ENCODE data around the gene ARHGAP12. TPM values are rescaled to one million over a fixed set of nuclear protein-coding genes. Genes with fewer than 3 reads are reported as not detected.
"Not testable (repeated sequence)": the region's sequence is repeated elsewhere in the genome, so short reads cannot be mapped to it uniquely, and the experiment has no call there.

Gene ARHGAP12
- total RNA-seq, 2 donors from 2014 or later, result 26.3 to 37.2 TPM

DNA sequence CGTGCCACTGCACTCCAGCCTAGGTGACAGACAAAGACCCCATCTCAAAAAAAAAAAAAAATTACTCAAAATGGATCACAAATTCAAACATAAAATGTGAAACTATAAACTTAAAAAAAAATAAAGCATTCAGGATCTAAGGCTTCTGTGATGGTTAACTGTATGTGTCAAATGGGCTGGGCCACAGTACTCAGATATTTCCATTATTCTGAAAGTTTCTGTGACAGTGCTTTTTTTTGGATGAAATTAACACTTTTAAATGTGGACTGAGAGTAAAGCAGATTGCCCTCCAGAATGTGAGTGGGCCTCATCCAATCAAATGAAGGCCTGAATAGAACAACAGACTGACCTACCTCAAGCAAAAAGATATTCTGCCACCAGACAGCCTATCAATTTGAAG, 26.0 kb downstream of the ARHGAP12 start:
- no peak overlapping the region for H3K4me3 ChIP-seq
- peaks cover 6 to 31% of the 10 kb centered on the region in 2 donors for H3K4me1 ChIP-seq (ENCODE audit: control insufficient read depth in 1 of 2, low read depth in 2 of 2)
- ATAC-seq (ENCODE audit: insufficient number of reproducible peaks, low FRiP score, low read depth), result no peak
- TF ChIP-seq, protein P1, sequence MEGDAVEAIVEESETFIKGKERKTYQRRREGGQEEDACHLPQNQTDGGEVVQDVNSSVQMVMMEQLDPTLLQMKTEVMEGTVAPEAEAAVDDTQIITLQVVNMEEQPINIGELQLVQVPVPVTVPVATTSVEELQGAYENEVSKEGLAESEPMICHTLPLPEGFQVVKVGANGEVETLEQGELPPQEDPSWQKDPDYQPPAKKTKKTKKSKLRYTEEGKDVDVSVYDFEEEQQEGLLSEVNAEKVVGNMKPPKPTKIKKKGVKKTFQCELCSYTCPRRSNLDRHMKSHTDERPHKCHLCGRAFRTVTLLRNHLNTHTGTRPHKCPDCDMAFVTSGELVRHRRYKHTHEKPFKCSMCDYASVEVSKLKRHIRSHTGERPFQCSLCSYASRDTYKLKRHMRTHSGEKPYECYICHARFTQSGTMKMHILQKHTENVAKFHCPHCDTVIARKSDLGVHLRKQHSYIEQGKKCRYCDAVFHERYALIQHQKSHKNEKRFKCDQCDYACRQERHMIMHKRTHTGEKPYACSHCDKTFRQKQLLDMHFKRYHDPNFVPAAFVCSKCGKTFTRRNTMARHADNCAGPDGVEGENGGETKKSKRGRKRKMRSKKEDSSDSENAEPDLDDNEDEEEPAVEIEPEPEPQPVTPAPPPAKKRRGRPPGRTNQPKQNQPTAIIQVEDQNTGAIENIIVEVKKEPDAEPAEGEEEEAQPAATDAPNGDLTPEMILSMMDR (IDR thresholded peaks at IDR 0.05), result no peak
- H3K36me3 ChIP-seq, result no peaks in the 10 kb centered on the region
- H3K27ac ChIP-seq, result no peak overlapping the region
- no peaks in the 10 kb centered on the region for H3K27me3 ChIP-seq (replicated peaks; ENCODE audit: insufficient read depth)
- H3K9me3 ChIP-seq, result no peaks in the 10 kb centered on the region
- DNase-seq (ENCODE audit: low spot score), result no peak

DNA sequence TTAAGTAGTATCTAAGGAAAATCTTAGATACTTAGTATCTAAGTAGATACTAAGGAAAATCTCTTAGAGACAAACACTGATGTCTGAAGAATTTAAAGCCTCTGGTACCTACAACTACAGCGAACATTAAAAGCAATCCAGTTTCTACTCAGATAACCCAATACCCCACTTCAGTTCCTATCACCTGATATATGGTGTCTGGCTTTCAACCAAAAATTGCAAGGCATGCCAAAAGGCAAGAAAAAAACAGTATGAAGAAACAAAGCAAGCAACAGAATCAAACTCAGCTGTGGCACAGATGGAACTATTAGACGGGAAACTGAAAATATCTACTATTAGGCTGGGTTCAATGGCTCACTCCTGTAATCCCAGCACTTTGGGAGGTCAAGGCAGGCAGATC, 31.1 kb downstream of the ARHGAP12 start:
- no peak for ATAC-seq (ENCODE audit: insufficient number of reproducible peaks, low FRiP score, low read depth)
- peak overlapping the region; percentile 29 for H3K27ac ChIP-seq

DNA sequence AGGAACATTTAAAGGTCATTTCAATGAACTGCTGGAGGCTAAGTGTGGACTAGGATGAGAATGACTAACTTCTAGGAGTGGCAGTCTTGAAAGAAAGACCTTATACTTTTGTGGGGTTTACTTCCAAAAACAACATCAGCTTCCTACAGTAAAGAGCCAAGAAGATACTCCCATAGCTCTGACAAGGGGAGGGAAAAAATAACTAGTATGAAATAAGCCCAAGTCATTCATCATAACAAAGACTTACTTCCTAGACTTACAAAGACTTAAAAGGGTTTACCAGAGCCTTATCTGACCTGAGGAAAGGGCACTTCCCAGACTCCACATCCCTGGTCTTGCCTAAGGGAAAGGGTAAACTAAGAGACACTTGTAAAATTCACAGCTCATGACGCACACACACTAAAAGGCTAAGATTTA, 31.7 kb downstream of the ARHGAP12 start:
- TF ChIP-seq, protein P1 (IDR thresholded peaks at IDR 0.05), result no peak
- ATAC-seq (ENCODE audit: insufficient number of reproducible peaks, low FRiP score, low read depth), result peak; percentile 69
- no peak overlapping the region for H3K4me3 ChIP-seq
- H3K4me1 ChIP-seq (ENCODE audit: control insufficient read depth in 1 of 2, low read depth in 2 of 2), result peaks cover 0 to 19% of the 10 kb centered on the region in 2 donors
- H3K27me3 ChIP-seq (replicated peaks; ENCODE audit: insufficient read depth), result no peaks in the 10 kb centered on the region
- peak overlapping the region; percentile 29 for H3K27ac ChIP-seq
- no peak for DNase-seq (ENCODE audit: low spot score)
- no peaks in the 10 kb centered on the region for H3K9me3 ChIP-seq
- no peaks in the 10 kb centered on the region for H3K36me3 ChIP-seq

More for the DNA sequence above, 31.1 kb downstream of the ARHGAP12 start:
- peaks cover 0 to 24% of the 10 kb centered on the region in 2 donors for H3K4me1 ChIP-seq (ENCODE audit: control insufficient read depth in 1 of 2, low read depth in 2 of 2)
- TF ChIP-seq, protein P1 (IDR thresholded peaks at IDR 0.05), result no peak
- H3K27me3 ChIP-seq (replicated peaks; ENCODE audit: insufficient read depth), result no peaks in the 10 kb centered on the region
- DNase-seq (ENCODE audit: low spot score), result no peak
- no peaks in the 10 kb centered on the region for H3K36me3 ChIP-seq
- H3K9me3 ChIP-seq, result no peaks in the 10 kb centered on the region
- H3K4me3 ChIP-seq, result no peak overlapping the region

DNA sequence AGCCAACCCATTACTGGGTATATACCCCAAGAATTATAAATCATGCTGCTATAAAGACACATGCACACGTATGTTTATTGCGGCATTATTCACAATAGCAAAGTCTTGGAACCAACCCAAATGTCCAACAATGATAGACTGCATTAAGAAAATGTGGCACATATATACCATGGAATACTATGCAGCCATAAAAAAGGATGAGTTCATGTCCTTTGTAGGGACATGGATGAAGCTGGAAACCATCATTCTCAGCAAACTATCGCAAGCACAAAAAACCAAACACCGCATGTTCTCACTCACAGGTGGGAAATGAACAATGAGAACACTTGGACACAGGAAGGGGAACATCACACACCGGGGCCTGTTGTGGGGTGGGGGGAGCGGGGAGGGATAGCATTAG, 32.9 kb downstream of the ARHGAP12 start:
- peaks cover 0 to 19% of the 10 kb centered on the region in 2 donors for H3K4me1 ChIP-seq (ENCODE audit: control insufficient read depth in 1 of 2, low read depth in 2 of 2)
- H3K9me3 ChIP-seq; ATAC-seq (ENCODE audit: insufficient number of reproducible peaks, low FRiP score, low read depth); H3K4me3 ChIP-seq; H3K36me3 ChIP-seq; DNase-seq (ENCODE audit: low spot score); H3K27ac ChIP-seq; H3K27me3 ChIP-seq (replicated peaks; ENCODE audit: insufficient read depth): not testable (repeated sequence)

DNA sequence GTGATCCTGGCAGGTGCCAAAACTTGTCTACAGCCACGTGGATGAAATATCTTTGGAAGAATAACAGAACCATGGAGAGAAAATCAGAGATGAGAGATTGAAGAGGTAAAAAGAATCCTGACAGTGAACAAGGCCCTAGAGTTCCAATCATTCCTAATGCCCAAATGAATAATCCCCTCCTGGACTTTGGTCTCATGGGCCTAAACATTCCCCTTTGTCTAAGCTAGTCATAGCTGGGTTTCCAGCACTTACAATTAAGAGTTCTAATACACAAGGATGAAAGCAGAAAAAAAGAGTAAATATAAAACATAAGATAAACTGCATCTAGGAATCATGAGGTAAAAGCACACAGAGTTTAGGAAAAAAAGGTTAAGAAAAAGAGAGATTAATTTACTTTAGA, 40.2 kb downstream of the ARHGAP12 start:
- TF ChIP-seq, protein P1 (IDR thresholded peaks at IDR 0.05), result no peak
- no peak for DNase-seq (ENCODE audit: low spot score)
- Histone ChIP-seq H3K27me3 (replicated peaks; ENCODE audit: insufficient read depth) (no peaks in the 10 kb centered on the region), H3K4me3 (no peak overlapping the region), H3K27ac (peak overlapping the region; percentile 36 to 46), H3K4me1 (ENCODE audit: control insufficient read depth in 1 of 2, low read depth in 2 of 2) (peaks cover 18 to 34% of the 10 kb centered on the region in 2 donors), H3K36me3 (no peaks in the 10 kb centered on the region), H3K9me3 (no peaks in the 10 kb centered on the region)
- no peak for ATAC-seq (ENCODE audit: insufficient number of reproducible peaks, low FRiP score, low read depth)

DNA sequence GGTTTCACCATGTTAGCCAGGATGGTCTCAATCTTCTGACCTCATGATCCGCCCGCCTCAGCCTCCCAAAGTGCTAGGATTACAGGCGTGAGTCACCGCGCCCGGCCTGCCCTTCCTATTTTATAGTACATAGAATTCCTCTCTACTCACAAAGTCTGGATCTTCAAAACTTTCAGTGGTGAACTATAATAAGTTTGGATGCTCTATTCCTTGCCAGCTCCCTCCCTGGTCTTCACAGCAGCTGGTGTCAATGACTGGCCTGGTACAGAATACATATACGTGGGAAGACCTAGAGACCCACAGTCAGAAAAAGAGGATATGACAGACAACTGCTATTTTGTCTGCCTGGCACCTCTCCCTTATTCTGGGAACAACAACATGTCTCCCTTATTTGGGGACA, 40.8 kb downstream of the ARHGAP12 start:
- ATAC-seq (ENCODE audit: insufficient number of reproducible peaks, low FRiP score, low read depth), result no peak
- H3K4me1 ChIP-seq (ENCODE audit: control insufficient read depth in 1 of 2, low read depth in 2 of 2), result peaks cover 19 to 39% of the 10 kb centered on the region in 2 donors
- no peak overlapping the region for H3K4me3 ChIP-seq
- no peaks in the 10 kb centered on the region for H3K36me3 ChIP-seq
- TF ChIP-seq, protein P1 (IDR thresholded peaks at IDR 0.05), result no peak
- DNase-seq (ENCODE audit: low spot score), result no peak
- peak overlapping the region; percentile 36 to 46 for H3K27ac ChIP-seq
- no peaks in the 10 kb centered on the region for H3K27me3 ChIP-seq (replicated peaks; ENCODE audit: insufficient read depth)
- H3K9me3 ChIP-seq, result no peaks in the 10 kb centered on the region
